CD14-positive monocyte (primary cell): ENCODE data around the gene RNF111. TPM values are rescaled to one million over a fixed set of nuclear protein-coding genes. Genes with fewer than 3 reads are reported as not detected.

ENCODE experiments used
- DNase-seq, 3 donors: peaks; one replicate each; pipeline ENCODE4 v3.0.0-alpha.2; 2011 to 2022
- H2AFZ ChIP-seq: 2 replicates; pipeline ENCODE4 v1.6.0; 2012; ENCODE audit warnings: mild to moderate bottlenecking, low read depth, low read length, inconsistent platforms; ENCODE audit not compliant: insufficient read depth, poor library complexity, severe bottlenecking
- H3K27ac ChIP-seq, 2 donors: 1 replicate in 1 of 2; 2 replicates in 1 of 2; pipeline ENCODE4 v1.5.1; 2012 to 2013; ENCODE audit warnings: low read length in 2 of 2, control low read depth in 1 of 2, inconsistent platforms in 1 of 2, low read depth in 1 of 2, mild to moderate bottlenecking in 1 of 2
- H3K27me3 ChIP-seq, 2 donors: one replicate each; pipeline versions ENCODE4 v1.6.0 to v1.6.1; 2011 to 2013; ENCODE audit warnings: low read length in 2 of 2; ENCODE audit not compliant: control insufficient read depth in 2 of 2, insufficient read depth in 2 of 2
- H3K36me3 ChIP-seq, 2 donors: replicated peaks in 1 of 2; 1 replicate in 1 of 2; 2 replicates in 1 of 2; pipeline versions ENCODE4 v1.5.1 to v1.6.1; 2012 to 2013; ENCODE audit warnings: low read length in 2 of 2, control low read depth in 1 of 2, inconsistent platforms in 1 of 2, mild to moderate bottlenecking in 1 of 2; ENCODE audit not compliant: insufficient read depth in 2 of 2, control insufficient read depth in 1 of 2
- H3K4me1 ChIP-seq, 2 donors: 1 replicate in 1 of 2; 2 replicates in 1 of 2; pipeline versions ENCODE4 v1.5.1 to v1.6.1; 2012 to 2013; ENCODE audit warnings: low read length in 2 of 2, control low read depth in 1 of 2, inconsistent platforms in 1 of 2, mild to moderate bottlenecking in 1 of 2, moderate library complexity in 1 of 2; ENCODE audit not compliant: insufficient read depth in 2 of 2, control insufficient read depth in 1 of 2
- H3K4me2 ChIP-seq: replicated peaks from 2 replicates; pipeline ENCODE3; 2012; ENCODE audit warnings: low read length, moderate library complexity, mild to moderate bottlenecking; ENCODE audit not compliant: poor library complexity, severe bottlenecking; ENCODE audit errors: extremely low read depth
- H3K4me3 ChIP-seq, 3 experiments: fragments of 200-600 bp in 1 of 3; sonication (generic) in 1 of 3; replicated peaks in 1 of 3; 1 replicate in 2 of 3; 2 replicates in 1 of 3; pipeline ENCODE4 v1.5.1; 2011 to 2013; ENCODE audit warnings: low read length in 3 of 3, mild to moderate bottlenecking in 3 of 3, control low read depth in 2 of 3, low read depth in 2 of 3, inconsistent platforms in 1 of 3, moderate library complexity in 1 of 3
- H3K79me2 ChIP-seq: 2 replicates; pipeline ENCODE4 v1.6.0; 2012; ENCODE audit warnings: mild to moderate bottlenecking, control low read depth, inconsistent platforms, low read length, moderate library complexity; ENCODE audit not compliant: insufficient read depth
- H3K9ac ChIP-seq: 2 replicates; pipeline ENCODE4 v1.6.0; 2017; ENCODE audit warnings: low read length, mild to moderate bottlenecking; ENCODE audit not compliant: insufficient read depth, poor library complexity, severe bottlenecking
- H3K9me3 ChIP-seq, 2 donors: replicated peaks in 1 of 2; 1 replicate in 1 of 2; 2 replicates in 1 of 2; pipeline versions ENCODE4 v1.5.1 to v1.6.1; 2012 to 2013; ENCODE audit warnings: low read length in 2 of 2, control low read depth in 1 of 2; ENCODE audit not compliant: control insufficient read depth in 1 of 2, insufficient read depth in 1 of 2
- H4K20me1 ChIP-seq: 2 replicates; pipeline ENCODE4 v1.6.0; 2012; ENCODE audit warnings: mild to moderate bottlenecking, low read length, control low read depth, moderate library complexity; ENCODE audit not compliant: insufficient read depth
- H3K27ac Mint-ChIP-seq, 7 donors: one replicate each; pipeline ENCODE4 v1.8.0; 2020; ENCODE audit warnings: mild to moderate bottlenecking in 7 of 7, mixed read lengths in 7 of 7, moderate library complexity in 6 of 7, inconsistent platforms in 2 of 7
- H3K27me3 Mint-ChIP-seq, 3 donors: one replicate each; pipeline ENCODE4 v1.8.0; 2021 to 2022; ENCODE audit warnings: low read depth in 3 of 3, mild to moderate bottlenecking in 3 of 3, mixed read lengths in 3 of 3, moderate library complexity in 3 of 3, inconsistent platforms in 1 of 3
- H3K36me3 Mint-ChIP-seq, 2 donors: one replicate each; pipeline ENCODE4 v1.8.0; 2020; ENCODE audit warnings: mixed read lengths in 2 of 2, inconsistent platforms in 1 of 2, mild to moderate bottlenecking in 1 of 2
- H3K4me1 Mint-ChIP-seq: one replicate; pipeline ENCODE4 v1.8.0; 2020; ENCODE audit warnings: mild to moderate bottlenecking, mixed read lengths
- H3K4me3 Mint-ChIP-seq, 2 donors: one replicate each; pipeline ENCODE4 v1.8.0; 2020; ENCODE audit warnings: mild to moderate bottlenecking in 2 of 2, mixed read lengths in 2 of 2, moderate library complexity in 1 of 2
- H3K9me3 Mint-ChIP-seq, 7 donors: one replicate each; pipeline ENCODE4 v1.8.0; 2020 to 2022; ENCODE audit warnings: mixed read lengths in 7 of 7, mild to moderate bottlenecking in 6 of 7, moderate library complexity in 6 of 7, inconsistent platforms in 2 of 7
- WGBS: methylation state at CpG from one replicate; pipeline ENCODE4 v1.1.5; 2013; ENCODE audit warnings: missing lambda C conversion rate; ENCODE audit not compliant: insufficient coverage; 5-methylcytosine and 5-hydroxymethylcytosine counted together
- intact Hi-C, 2 donors: fragments of 100-400 bp; cut with micrococcal nuclease; formaldehyde crosslinking; loops; one replicate each; pipeline versions ENCODE4 v1.15.0 to v1.15.1; 2023
- polyA plus RNA-seq, 3 donors: library from polyadenylated mRNA; depleted of rRNA in 1 of 3; unstranded in 2 of 3; stranded (reverse) in 1 of 3; fragments of 300-500 nt in 2 of 3; fragments of >200 nt in 1 of 3; fragmentation: Illumina TruSeq in 2 of 3; gene quantifications; 1 replicate in 2 of 3; 2 replicates in 1 of 3; pipeline ENCODE4 v1.2.3, GENCODE V29; 2012 to 2021
- TF ChIP-seq, protein P1 (sequence below): fragments of 200-600 bp; IDR thresholded peaks from one replicate; pipeline ENCODE4 v1.8.0; 2022; ENCODE audit warnings: antibody characterized with exemption, mild to moderate bottlenecking

RNF111 gene
- polyA plus RNA-seq, 3 donors = 10.2 to 28.0 (median 18.2) TPM

DNA sequence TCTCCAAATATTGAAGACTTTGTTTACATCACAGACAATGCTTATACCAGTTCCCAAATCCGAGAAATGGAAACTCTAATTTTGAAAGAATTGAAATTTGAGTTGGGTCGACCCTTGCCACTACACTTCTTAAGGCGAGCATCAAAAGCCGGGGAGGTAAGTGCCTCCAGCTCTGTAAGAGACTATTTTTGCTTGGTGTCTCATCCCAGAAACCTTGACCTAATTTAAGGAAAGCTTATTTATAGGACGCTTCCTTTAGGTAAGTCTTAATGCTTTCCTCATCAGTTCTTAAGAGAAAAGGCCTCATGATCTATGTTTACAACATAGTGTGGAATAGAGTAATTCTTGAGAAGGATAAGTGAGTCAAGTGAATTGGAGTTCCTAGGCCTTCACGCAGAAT lies 129.3 kb downstream of the RNF111 start:
- H3K27me3 Mint-ChIP-seq = peaks cover 0 to 2% (median 0%) of the 10 kb centered on the region in 3 donors
- H3K4me1 Mint-ChIP-seq = no peaks in the 10 kb centered on the region
- Histone ChIP-seq H3K27me3 (no peaks in the 10 kb centered on the region), H3K79me2 (peaks cover 34% of the 10 kb centered on the region), H4K20me1 (no peaks in the 10 kb centered on the region), H3K4me3 (no peak overlapping the region), H3K4me2 (no peak overlapping the region), H3K36me3 (peaks cover 57 to 85% of the 10 kb centered on the region in 2 donors), H3K27ac (peak overlapping the region in 1 of 2 donors; percentile 13), H3K9me3 (no peaks in the 10 kb centered on the region), H2AFZ (no peak overlapping the region), H3K9ac (no peak overlapping the region), H3K4me1 (no peaks in the 10 kb centered on the region)
- DNase-seq = no peak
- TF ChIP-seq, protein P1, sequence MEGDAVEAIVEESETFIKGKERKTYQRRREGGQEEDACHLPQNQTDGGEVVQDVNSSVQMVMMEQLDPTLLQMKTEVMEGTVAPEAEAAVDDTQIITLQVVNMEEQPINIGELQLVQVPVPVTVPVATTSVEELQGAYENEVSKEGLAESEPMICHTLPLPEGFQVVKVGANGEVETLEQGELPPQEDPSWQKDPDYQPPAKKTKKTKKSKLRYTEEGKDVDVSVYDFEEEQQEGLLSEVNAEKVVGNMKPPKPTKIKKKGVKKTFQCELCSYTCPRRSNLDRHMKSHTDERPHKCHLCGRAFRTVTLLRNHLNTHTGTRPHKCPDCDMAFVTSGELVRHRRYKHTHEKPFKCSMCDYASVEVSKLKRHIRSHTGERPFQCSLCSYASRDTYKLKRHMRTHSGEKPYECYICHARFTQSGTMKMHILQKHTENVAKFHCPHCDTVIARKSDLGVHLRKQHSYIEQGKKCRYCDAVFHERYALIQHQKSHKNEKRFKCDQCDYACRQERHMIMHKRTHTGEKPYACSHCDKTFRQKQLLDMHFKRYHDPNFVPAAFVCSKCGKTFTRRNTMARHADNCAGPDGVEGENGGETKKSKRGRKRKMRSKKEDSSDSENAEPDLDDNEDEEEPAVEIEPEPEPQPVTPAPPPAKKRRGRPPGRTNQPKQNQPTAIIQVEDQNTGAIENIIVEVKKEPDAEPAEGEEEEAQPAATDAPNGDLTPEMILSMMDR = no peak
- no peaks in the 10 kb centered on the region for H3K9me3 Mint-ChIP-seq
- no peak overlapping the region for H3K4me3 Mint-ChIP-seq
- intact Hi-C loops = no loop called here
- H3K27ac Mint-ChIP-seq = no peak overlapping the region
- peaks cover 60 to 75% of the 10 kb centered on the region in 2 donors for H3K36me3 Mint-ChIP-seq
- WGBS = 100% methylated on average over 2 of the region's 6 CpGs

DNA sequence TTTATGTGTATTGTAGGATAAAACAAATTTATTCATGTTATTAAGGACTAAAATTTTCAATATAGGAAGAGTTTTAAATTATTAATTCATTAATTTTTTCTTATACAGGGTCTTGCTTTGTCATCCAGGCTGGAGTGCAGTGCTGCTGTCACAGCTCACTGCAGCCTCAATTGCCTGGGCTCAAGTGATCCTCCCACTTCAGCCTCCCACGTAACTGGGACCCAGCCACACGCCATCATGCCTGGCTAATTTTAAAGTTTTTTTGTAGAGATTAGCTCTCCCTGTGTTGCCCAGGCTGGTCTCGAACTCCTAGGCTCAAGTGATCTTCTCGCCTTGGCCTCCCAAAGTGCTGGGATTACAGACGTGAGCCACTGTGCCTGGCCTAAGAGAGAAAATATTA lies 132.2 kb downstream of the RNF111 start:
- H3K36me3 Mint-ChIP-seq = peaks cover 68 to 85% of the 10 kb centered on the region in 2 donors
- Histone ChIP-seq H3K4me1 (no peaks in the 10 kb centered on the region), H3K27me3 (no peaks in the 10 kb centered on the region), H4K20me1 (no peaks in the 10 kb centered on the region), H3K36me3 (peaks cover 60 to 91% of the 10 kb centered on the region in 2 donors), H2AFZ (no peak overlapping the region), H3K79me2 (peaks cover 32% of the 10 kb centered on the region), H3K9ac (no peak overlapping the region), H3K4me3 (no peak overlapping the region), H3K4me2 (no peak overlapping the region), H3K27ac (peak overlapping the region in 1 of 2 donors; percentile 40), H3K9me3 (no peaks in the 10 kb centered on the region)
- intact Hi-C loops = no loop called here
- no peak for DNase-seq
- TF ChIP-seq, protein P1 = no peak
- H3K27ac Mint-ChIP-seq = peak overlapping the region in 5 of 7 donors; percentile 5 to 69 (median 56)
- H3K9me3 Mint-ChIP-seq = no peaks in the 10 kb centered on the region
- no peaks in the 10 kb centered on the region for H3K4me1 Mint-ChIP-seq
- H3K27me3 Mint-ChIP-seq = no peaks in the 10 kb centered on the region
- no peak overlapping the region for H3K4me3 Mint-ChIP-seq
- WGBS = 96% methylated on average over 3 of the region's 5 CpGs
